Liver (tissue), 9 donors: ENCODE measurements around the gene IDI2. TPM values are rescaled to one million over a fixed set of nuclear protein-coding genes. Genes with fewer than 3 reads are reported as not detected.

Experiments used
- DNase-seq: peaks from one replicate; pipeline ENCODE4 v3.0.0-alpha.2; 2017; ENCODE audit warnings: low spot score
- H3K27ac ChIP-seq, 2 donors: one replicate each; pipeline ENCODE4 v1.7.0; 2013; ENCODE audit warnings: inconsistent platforms in 2 of 2, low read length in 2 of 2, control low read depth in 1 of 2, low read depth in 1 of 2, mild to moderate bottlenecking in 1 of 2
- H3K27me3 ChIP-seq, 4 donors: one replicate each; pipeline versions ENCODE4 v1.6.1 to v1.7.0; 2013; ENCODE audit warnings: low read length in 3 of 4, inconsistent platforms in 1 of 4, mild to moderate bottlenecking in 1 of 4, moderate library complexity in 1 of 4; ENCODE audit not compliant: control insufficient read depth in 4 of 4, insufficient read depth in 4 of 4
- H3K36me3 ChIP-seq, 4 donors: one replicate each; pipeline versions ENCODE4 v1.6.1 to v1.7.0; 2013; ENCODE audit warnings: low read length in 3 of 4, mild to moderate bottlenecking in 3 of 4, low read depth in 1 of 4, moderate library complexity in 1 of 4; ENCODE audit not compliant: control insufficient read depth in 4 of 4, insufficient read depth in 3 of 4
- H3K4me1 ChIP-seq, 4 donors: one replicate each; pipeline versions ENCODE4 v1.6.1 to v1.7.0; 2013; ENCODE audit warnings: low read length in 3 of 4, mild to moderate bottlenecking in 3 of 4, moderate library complexity in 1 of 4; ENCODE audit not compliant: control insufficient read depth in 4 of 4, insufficient read depth in 4 of 4
- H3K4me3 ChIP-seq, 3 donors: one replicate each; pipeline versions ENCODE4 v1.6.1 to v1.7.0; 2013; ENCODE audit warnings: low read length in 3 of 3, control low read depth in 1 of 3, low read depth in 1 of 3, mild to moderate bottlenecking in 1 of 3
- H3K9ac ChIP-seq, 2 donors: one replicate each; pipeline ENCODE4 v1.7.0; 2013; ENCODE audit warnings: low read length in 2 of 2, mild to moderate bottlenecking in 2 of 2, moderate library complexity in 2 of 2, control low read depth in 1 of 2, low read depth in 1 of 2
- H3K9me3 ChIP-seq, 4 donors: one replicate each; pipeline versions ENCODE4 v1.6.1 to v1.7.0; 2013; ENCODE audit warnings: low read length in 3 of 4; ENCODE audit not compliant: control insufficient read depth in 4 of 4
- ATF3 ChIP-seq: IDR thresholded peaks from 2 replicates; pipeline ENCODE4 v1.6.1; 2016; ENCODE audit warnings: antibody characterized with exemption
- CTCF ChIP-seq: fragments of 150-350 bp; IDR thresholded peaks from 2 replicates; pipeline ENCODE4 v1.5.1; 2017; ENCODE audit warnings: improper control_type of control experiment, low read depth, low read length; ENCODE audit not compliant: missing input control
- EGR1 ChIP-seq, 2 donors: IDR thresholded peaks; 2 replicates each; pipeline ENCODE4 v1.6.1; 2016 to 2018; ENCODE audit warnings: antibody characterized with exemption in 2 of 2, low read depth in 2 of 2
- FOXA1 ChIP-seq: IDR thresholded peaks from 2 replicates; pipeline ENCODE4 v1.6.1; 2016; ENCODE audit warnings: antibody characterized with exemption
- FOXA2 ChIP-seq: IDR thresholded peaks from 2 replicates; pipeline ENCODE4 v1.6.1; 2016; ENCODE audit warnings: antibody characterized with exemption
- GABPA ChIP-seq, 2 donors: IDR thresholded peaks in 1 of 2; conservative IDR thresholded peaks in 1 of 2; 2 replicates each; pipeline ENCODE4 v1.6.1; 2016; ENCODE audit warnings: antibody characterized with exemption in 2 of 2, mild to moderate bottlenecking in 1 of 2, moderate library complexity in 1 of 2
- HNF4A ChIP-seq, 2 donors: conservative IDR thresholded peaks; 2 replicates each; pipeline ENCODE4 v1.6.1; 2016; ENCODE audit warnings: antibody characterized with exemption in 2 of 2, mild to moderate bottlenecking in 2 of 2
- JUND ChIP-seq, 2 donors: IDR thresholded peaks; 2 replicates each; pipeline ENCODE4 v1.6.1; 2016; ENCODE audit warnings: antibody characterized with exemption in 2 of 2
- MAX ChIP-seq: IDR thresholded peaks from 2 replicates; pipeline ENCODE4 v1.6.1; 2016; ENCODE audit warnings: antibody characterized with exemption
- NR2F2 ChIP-seq: IDR thresholded peaks from 2 replicates; pipeline ENCODE4 v1.6.1; 2016; ENCODE audit warnings: antibody characterized with exemption
- RAD21 ChIP-seq, 2 donors: IDR thresholded peaks; 2 replicates each; pipeline ENCODE4 v1.6.1; 2016; ENCODE audit warnings: antibody characterized with exemption in 2 of 2, mild to moderate bottlenecking in 2 of 2
- REST ChIP-seq: IDR thresholded peaks from 2 replicates; pipeline ENCODE4 v1.6.1; 2016; ENCODE audit warnings: antibody characterized with exemption, mild to moderate bottlenecking
- RXRA ChIP-seq, 2 donors: IDR thresholded peaks; 2 replicates each; pipeline ENCODE4 v1.6.1; 2017 to 2018; ENCODE audit warnings: antibody characterized with exemption in 2 of 2, mild to moderate bottlenecking in 1 of 2
- SP1 ChIP-seq: IDR thresholded peaks from 2 replicates; pipeline ENCODE4 v1.6.1; 2018; ENCODE audit warnings: antibody characterized with exemption, mild to moderate bottlenecking
- TAF1 ChIP-seq: conservative IDR thresholded peaks from 2 replicates; pipeline ENCODE4 v1.6.1; 2016; ENCODE audit warnings: antibody characterized with exemption, mild to moderate bottlenecking
- YY1 ChIP-seq: IDR thresholded peaks from 2 replicates; pipeline ENCODE4 v1.6.1; 2016; ENCODE audit warnings: antibody characterized with exemption, mild to moderate bottlenecking
- ZBTB33 ChIP-seq: IDR thresholded peaks from 2 replicates; pipeline ENCODE4 v1.6.1; 2016; ENCODE audit warnings: antibody characterized with exemption
- WGBS: extraction: QIAGEN DNeasy Blood & Tissue Kit; methylation state at CpG from one replicate; pipeline ENCODE4 v1.1.7; 2013; 5-methylcytosine and 5-hydroxymethylcytosine counted together
- polyA plus RNA-seq, 2 donors: library from polyadenylated mRNA; stranded (reverse) in 1 of 2; unstranded in 1 of 2; fragments of 200-250 nt in 1 of 2; fragments of >200 nt in 1 of 2; fragmentation: Nextera tagmentation in 1 of 2; extraction: Ambion mirVana in 1 of 2; gene quantifications; one replicate each; pipeline versions ENCODE4 v1.2.1 to v1.2.3, GENCODE V29; 2013 to 2015
- total RNA-seq, 2 donors: library from RNA; depleted of rRNA; stranded (reverse); fragments of >200 nt; gene quantifications; one replicate each; pipeline ENCODE4 v1.2.3, GENCODE V29; 2014
- donor health status: healthy.
- donor health status: healthy.
- donor health status: healthy.
- donor health status: healthy.
- donor health status: healthy.

Gene IDI2
- total and polyA plus RNA-seq, 4 donors, result not detected

- Histone ChIP-seq H3K9ac (no peak overlapping the region), H3K4me1 (peaks cover 9 to 47% (median 32%) of the 10 kb centered on the region in 4 donors), H3K9me3 (no peaks in the 10 kb centered on the region), H3K27me3 (no peaks in the 10 kb centered on the region), H3K4me3 (peak overlapping the region in 2 of 3 donors; percentile 97 to 99), H3K36me3 (peaks cover 0 to 6% (median 1%) of the 10 kb centered on the region in 4 donors), H3K27ac (no peak overlapping the region)
- TF ChIP-seq HNF4A (conservative IDR thresholded peaks at IDR 0.05), result no peak
- no peak for TF ChIP-seq FOXA1
- no peak for TF ChIP-seq JUND (IDR thresholded peaks at IDR 0.05)
- no peak for TF ChIP-seq RXRA (IDR thresholded peaks at IDR 0.05)
- no peak for TF ChIP-seq MAX
- no peak for TF ChIP-seq EGR1 (IDR thresholded peaks at IDR 0.05; ENCODE audit: low read depth in 2 of 2)
- 41% methylated on average over 7 of the region's 7 CpGs for WGBS
- DNase-seq, result no peak
Measured at GRCh38 chr10:1058017-1058416, 32.4 kb upstream of the IDI2 start.

- Histone ChIP-seq H3K9me3 (no peaks in the 10 kb centered on the region), H3K4me1 (peaks cover 9 to 51% (median 35%) of the 10 kb centered on the region in 4 donors), H3K36me3 (peaks cover under 1 to 6% (median 2%) of the 10 kb centered on the region in 4 donors), H3K27ac (peak overlapping the region; percentile 84 to 98), H3K4me3 (peak overlapping the region; percentile 89 to 99 (median 97)), H3K9ac (peak overlapping the region; percentile 42 to 97), H3K27me3 (no peaks in the 10 kb centered on the region)
- 2% methylated on average over 26 of the region's 26 CpGs for WGBS
- TF ChIP-seq FOXA1 (no peak), EGR1 (IDR thresholded peaks at IDR 0.05; ENCODE audit: low read depth in 2 of 2) (no peak), ZBTB33 (no peak), JUND (IDR thresholded peaks at IDR 0.05) (no peak), SP1 (no peak), FOXA2 (no peak)
- peak; percentile 44 for DNase-seq
Measured at GRCh38 chr10:1057106-1057657, 31.5 kb upstream of the IDI2 start.

- peak; percentile 90 for DNase-seq
- Histone ChIP-seq H3K27ac (peak within 1 kb of the TSS; percentile 84 to 98), H3K4me1 (peaks cover 8 to 56% (median 36%) of the 10 kb centered on the region in 4 donors), H3K4me3 (peak within 1 kb of the TSS; percentile 89 to 99 (median 97)), H3K36me3 (peaks cover 2 to 6% (median 2%) of the 10 kb centered on the region in 4 donors), H3K27me3 (no peaks in the 10 kb centered on the region), H3K9me3 (no peaks in the 10 kb centered on the region), H3K9ac (peak within 1 kb of the TSS; percentile 85 to 97)
- under 1% methylated on average over 87 of the region's 87 CpGs for WGBS
- TF ChIP-seq JUND (IDR thresholded peaks at IDR 0.05) (no peak), FOXA1 (no peak), EGR1 (IDR thresholded peaks at IDR 0.05; ENCODE audit: low read depth in 2 of 2) (no peak), RAD21 (IDR thresholded peaks at IDR 0.05) (no peak), CTCF (no peak), TAF1 (no peak), REST (peak; percentile 45), FOXA2 (no peak), ATF3 (no peak), GABPA (IDR thresholded peaks at IDR 0.05 in 1 of 2, conservative IDR thresholded peaks at IDR 0.05 in 1 of 2) (peak; percentile 85 to 97), MAX (no peak), NR2F2 (no peak), RXRA (IDR thresholded peaks at IDR 0.05) (no peak), SP1 (no peak), HNF4A (conservative IDR thresholded peaks at IDR 0.05) (no peak), YY1 (peak; percentile 73)
Measured at GRCh38 chr10:1056326-1057105, 30.9 kb upstream of the IDI2 start, which contains the start of gene WDR37. WDR37 (plus strand) TSS chr10:1056385; CDS start chr10:1072156, 15,771 bp downstream.
